Keratinocyte (primary cell): ENCODE results near the gene TRAK2. TPM values are rescaled to one million over a fixed set of nuclear protein-coding genes. Genes with fewer than 3 reads are reported as not detected.
A peak's percentile ranks its signal among the peaks of the same experiment; 100 is the strongest.

ENCODE experiments used
- DNase-seq: peaks from one replicate; pipeline ENCODE4 v3.0.0-alpha.2; 2011; ENCODE audit warnings: low read depth, missing footprints, low spot score
- FAIRE-seq: peaks from 2 replicates; lab custom pipeline; 2011; peaks lifted over from hg19 to GRCh38; lab: Jason Lieb, UNC
- H2AFZ ChIP-seq: 2 replicates; pipeline ENCODE4 v1.6.0; 2012; ENCODE audit warnings: low read length, control low read depth, inconsistent platforms; ENCODE audit not compliant: control insufficient read depth
- H3K27ac ChIP-seq: 2 replicates; pipeline ENCODE4 v1.5.1; 2011; ENCODE audit warnings: low read length; ENCODE audit not compliant: control insufficient read depth, insufficient read depth
- H3K27me3 ChIP-seq: 3 replicates; pipeline ENCODE4 v1.6.0; 2011; ENCODE audit warnings: low read length; ENCODE audit not compliant: control insufficient read depth, insufficient read depth; ENCODE audit errors: extremely low read depth
- H3K36me3 ChIP-seq, 2 experiments: 2 replicates in 1 of 2; 3 replicates in 1 of 2; pipeline ENCODE4 v1.5.1; 2011; ENCODE audit warnings: low read length in 2 of 2, mild to moderate bottlenecking in 1 of 2; ENCODE audit not compliant: control insufficient read depth in 2 of 2, insufficient read depth in 2 of 2; ENCODE audit errors: extremely low read depth in 1 of 2
- H3K4me1 ChIP-seq: 3 replicates; pipeline ENCODE4 v1.5.1; 2011; ENCODE audit warnings: low read length; ENCODE audit not compliant: control insufficient read depth, insufficient read depth; ENCODE audit errors: extremely low read depth
- H3K4me2 ChIP-seq: 3 replicates; pipeline ENCODE4 v1.6.0; 2011; ENCODE audit warnings: low read depth, low read length; ENCODE audit not compliant: control insufficient read depth, insufficient read depth; ENCODE audit errors: extremely low read depth
- H3K4me3 ChIP-seq, 3 experiments: fragments of 200-600 bp in 1 of 3; sonication (generic) in 1 of 3; 2 replicates in 2 of 3; 3 replicates in 1 of 3; pipeline ENCODE4 v1.5.1; 2011 to 2016; ENCODE audit warnings: low read length in 3 of 3, mild to moderate bottlenecking in 3 of 3, control low read depth in 2 of 3, inconsistent platforms in 1 of 3, low read depth in 1 of 3, mixed read lengths in 1 of 3, mixed run types in 1 of 3, moderate library complexity in 1 of 3; ENCODE audit not compliant: control insufficient read depth in 2 of 3, insufficient read depth in 2 of 3; ENCODE audit errors: extremely low read depth in 1 of 3
- H3K79me2 ChIP-seq: 2 replicates; pipeline ENCODE4 v1.6.0; 2012; ENCODE audit warnings: low read length; ENCODE audit not compliant: control insufficient read depth, insufficient read depth
- H3K9ac ChIP-seq: 3 replicates; pipeline ENCODE4 v1.6.0; 2011; ENCODE audit warnings: low read length; ENCODE audit not compliant: control insufficient read depth, insufficient read depth; ENCODE audit errors: extremely low read depth
- H3K9me1 ChIP-seq: 3 replicates; pipeline ENCODE4 v1.6.0; 2011; ENCODE audit warnings: low read length; ENCODE audit not compliant: control insufficient read depth, insufficient read depth; ENCODE audit errors: extremely low read depth
- H3K9me3 ChIP-seq: 2 replicates; pipeline ENCODE4 v1.5.1; 2012; ENCODE audit warnings: low read depth, low read length; ENCODE audit not compliant: control insufficient read depth
- H4K20me1 ChIP-seq: 3 replicates; pipeline ENCODE4 v1.6.0; 2011; ENCODE audit warnings: low read length; ENCODE audit not compliant: control insufficient read depth, insufficient read depth; ENCODE audit errors: extremely low read depth
- CTCF ChIP-seq, 3 experiments: IDR thresholded peaks in 1 of 3; conservative IDR thresholded peaks in 1 of 3; optimal IDR thresholded peaks in 1 of 3; 2 replicates in 2 of 3; 3 replicates in 1 of 3; pipeline versions ENCODE3 to v1.5.1; 2011; ENCODE audit warnings: low read length in 3 of 3, mild to moderate bottlenecking in 3 of 3, moderate library complexity in 2 of 3, control low read depth in 1 of 3, inconsistent platforms in 1 of 3; ENCODE audit not compliant: insufficient read depth in 2 of 3; ENCODE audit errors: extremely low read depth in 1 of 3
- EZH2 ChIP-seq: IDR thresholded peaks from one replicate; pipeline ENCODE4 v1.6.1; 2012; ENCODE audit warnings: inconsistent platforms, mild to moderate bottlenecking, low read length, moderate library complexity
- dilution Hi-C: fragments of 300-500 bp; cut with MboI; formaldehyde crosslinking; loops from one replicate; pipeline ENCODE4 v1.7.0; 2020; ENCODE audit warnings: low sequenced_read_pairs; ENCODE audit not compliant: extremely low pct_ligation_motif_present
- polyA plus RNA-seq, 5 experiments: library from polyadenylated mRNA; depleted of rRNA in 3 of 5; stranded (reverse) in 3 of 5; stranded (forward) in 1 of 5; unstranded in 1 of 5; fragments of >200 nt; gene quantifications; 1 replicate in 1 of 5; 2 replicates in 3 of 5; 3 replicates in 1 of 5; pipeline versions ENCODE4 v1.2.1 to v1.2.3, GENCODE V29; 2011 to 2012; ENCODE audit warnings: missing spikeins in 2 of 5, low read depth in 1 of 5, low replicate concordance in 1 of 5

Gene TRAK2
- polyA plus RNA-seq, 1 donor (not counting 4 experiments of a cell fraction or from before 2014, with no cell fraction given) = 12.9 TPM

GRCh38 chr2:201345625-201346213 is 105.5 kb downstream of the TRAK2 start:
- FAIRE-seq (no peak), DNase-seq (no peak)
- dilution Hi-C loops = no loop called here
- no peaks in the 10 kb centered on the region for H3K4me1 ChIP-seq
- H3K27ac ChIP-seq = no peak overlapping the region
- no peak overlapping the region for H3K9ac ChIP-seq
- peaks cover 0 to 3% of the 10 kb centered on the region in 2 experiments for H3K36me3 ChIP-seq
- no peak overlapping the region for H3K4me2 ChIP-seq
- no peak overlapping the region for H2AFZ ChIP-seq
- H3K9me1 ChIP-seq = no peaks in the 10 kb centered on the region
- H3K27me3 ChIP-seq = no peaks in the 10 kb centered on the region
- no peak overlapping the region for H3K4me3 ChIP-seq
- TF ChIP-seq EZH2 = no peak
- no peak for TF ChIP-seq CTCF (optimal IDR thresholded peaks at IDR 0.05 in 1 of 3, IDR thresholded peaks at IDR 0.05 in 1 of 3, conservative IDR thresholded peaks at IDR 0.05 in 1 of 3; ENCODE audit: extremely low read depth in 1 of 3, insufficient read depth in 2 of 3, low read length in 3 of 3)
- no peaks in the 10 kb centered on the region for H4K20me1 ChIP-seq
- H3K79me2 ChIP-seq = no peaks in the 10 kb centered on the region
- H3K9me3 ChIP-seq = no peaks in the 10 kb centered on the region

GRCh38 chr2:201344663-201345366 is 106.4 kb downstream of the TRAK2 start:
- Histone ChIP-seq H3K27me3 (no peaks in the 10 kb centered on the region), H3K9me1 (no peaks in the 10 kb centered on the region), H3K4me2 (no peak overlapping the region), H3K79me2 (no peaks in the 10 kb centered on the region), H4K20me1 (no peaks in the 10 kb centered on the region), H3K4me3 (no peak overlapping the region), H2AFZ (no peak overlapping the region), H3K9ac (no peak overlapping the region), H3K27ac (no peak overlapping the region), H3K9me3 (no peaks in the 10 kb centered on the region), H3K36me3 (peaks cover 0 to 3% of the 10 kb centered on the region in 2 experiments), H3K4me1 (no peaks in the 10 kb centered on the region)
- dilution Hi-C loops = no loop called here
- no peak for TF ChIP-seq EZH2
- peak in 2 of 3 experiments; percentile 23 to 25 for TF ChIP-seq CTCF (optimal IDR thresholded peaks at IDR 0.05 in 1 of 3, IDR thresholded peaks at IDR 0.05 in 1 of 3, conservative IDR thresholded peaks at IDR 0.05 in 1 of 3; ENCODE audit: extremely low read depth in 1 of 3, insufficient read depth in 2 of 3, low read length in 3 of 3)
- FAIRE-seq (no peak), DNase-seq (no peak)
